Stimulated activated CD8-positive, alpha-beta memory T cell treated with anti-CD3 and anti-CD28 coated beads, Interleukin-7, amount 100 ng/mL, for 1 hour (primary cell): ENCODE results near the gene ZNG1B.
"Not testable (repeated sequence)": the region's sequence is repeated elsewhere in the genome, so short reads cannot be mapped to it uniquely, and the experiment has no call there.

Experiments
- DNase-seq, 2 donors: peaks; one replicate each; pipeline ENCODE4 v3.0.0-alpha.2; 2020; ENCODE audit warnings: low read depth in 2 of 2

ZNG1B gene

DNA sequence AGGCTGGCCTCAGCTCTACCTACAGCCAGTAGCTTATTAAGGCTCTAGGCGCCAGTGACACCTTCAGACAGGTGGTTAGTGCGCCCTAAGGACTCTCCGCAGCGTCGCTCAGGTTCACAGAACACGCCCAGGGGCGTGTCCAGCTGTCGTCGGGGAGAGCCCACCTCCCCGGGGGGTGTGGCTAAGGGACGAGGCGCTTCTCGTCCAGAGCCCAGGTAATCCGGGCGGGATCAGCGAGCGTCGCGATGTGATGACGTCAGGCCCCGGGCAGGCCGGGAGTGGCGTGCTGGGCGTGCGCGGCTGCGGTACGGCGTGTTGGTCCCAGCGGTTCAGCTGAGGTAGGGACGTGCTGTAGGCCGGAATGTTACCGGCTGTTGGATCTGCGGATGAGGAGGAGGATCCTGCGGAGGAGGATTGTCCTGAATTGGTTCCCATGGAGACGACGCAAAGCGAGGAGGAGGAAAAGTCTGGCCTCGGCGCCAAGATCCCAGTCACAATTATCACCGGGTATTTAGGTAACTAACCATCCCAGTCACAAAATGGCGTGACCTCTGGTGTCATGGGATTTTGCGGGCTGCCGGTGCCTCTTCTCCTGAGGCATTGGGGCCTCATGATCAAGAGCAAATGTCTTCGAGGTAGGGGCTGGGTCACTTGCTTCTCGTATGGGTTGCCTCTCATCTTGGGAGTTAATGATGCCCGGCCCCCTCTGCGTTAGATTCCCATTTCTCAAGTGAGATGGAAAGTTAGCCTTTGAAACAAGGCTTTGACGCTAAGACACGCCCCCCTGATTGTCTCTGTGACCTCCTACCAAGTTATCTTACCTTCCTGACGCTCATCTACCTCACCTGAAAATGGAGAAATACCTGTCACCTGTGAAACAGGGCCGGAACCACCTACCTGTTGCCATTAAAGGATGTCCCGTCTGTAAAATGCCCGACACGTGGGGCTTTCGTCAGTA lies at the start of gene ZNG1B:
ZNG1B (plus strand) TSS at position 184 of the 958 bp plus-strand sequence; CDS start at position 362, 178 bp downstream.
- DNase-seq: peak; percentile 41 to 45

DNA sequence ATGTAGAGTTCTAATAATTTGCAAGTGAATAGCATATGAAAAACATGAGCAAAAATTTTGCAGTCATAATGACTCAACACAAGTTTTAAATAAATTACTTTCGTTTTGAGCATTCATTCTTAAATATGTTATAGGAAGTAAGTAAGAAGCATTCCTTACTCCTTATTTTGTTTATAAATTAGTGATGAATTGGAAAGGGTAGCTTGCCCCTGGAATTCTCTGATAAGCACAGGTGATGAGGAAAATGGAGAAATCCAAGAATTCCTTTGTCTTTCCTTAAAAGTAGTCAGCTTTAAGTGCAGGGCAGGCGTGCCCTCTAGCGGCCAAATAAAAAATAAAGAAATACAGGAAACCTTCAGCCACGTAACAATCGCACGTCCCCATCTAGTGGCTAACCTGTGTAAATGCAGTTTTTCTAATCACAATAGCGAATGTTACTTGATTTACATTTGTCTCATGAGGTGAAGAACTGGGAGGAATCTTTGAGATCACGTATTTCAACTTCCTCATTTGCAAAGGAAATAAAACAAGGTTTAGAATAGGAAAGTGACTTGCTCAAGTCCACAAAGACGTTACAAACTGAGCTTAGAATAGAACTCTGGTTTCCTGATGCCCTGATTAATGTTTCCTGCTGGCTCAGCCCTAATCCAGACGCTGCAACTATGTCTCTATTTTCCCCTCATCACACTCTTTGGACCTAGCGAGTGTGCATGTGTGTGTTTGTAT lies 47.2 kb upstream of the ZNG1B start:
- DNase-seq: peak; percentile 7 to 27

DNA sequence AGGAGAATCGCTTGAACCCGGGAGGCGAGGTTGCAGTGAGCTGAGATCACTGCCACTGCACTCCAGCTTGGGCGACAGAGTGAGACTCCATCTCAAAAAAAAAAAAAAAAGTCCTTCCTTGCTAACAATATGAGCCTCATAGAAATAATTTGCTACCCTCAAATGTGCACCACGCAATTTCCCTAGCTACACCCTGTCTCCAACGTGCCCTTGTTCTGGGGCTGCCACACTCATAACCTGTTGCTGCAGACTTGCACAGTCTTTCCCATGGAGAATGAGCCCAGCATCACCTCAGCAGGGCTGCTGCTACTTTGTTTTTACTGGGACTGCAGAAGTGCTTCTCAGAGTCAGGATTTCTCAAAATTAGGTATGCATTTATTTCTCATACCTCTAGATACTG lies 46.4 kb upstream of the ZNG1B start:
- no peak for DNase-seq

DNA sequence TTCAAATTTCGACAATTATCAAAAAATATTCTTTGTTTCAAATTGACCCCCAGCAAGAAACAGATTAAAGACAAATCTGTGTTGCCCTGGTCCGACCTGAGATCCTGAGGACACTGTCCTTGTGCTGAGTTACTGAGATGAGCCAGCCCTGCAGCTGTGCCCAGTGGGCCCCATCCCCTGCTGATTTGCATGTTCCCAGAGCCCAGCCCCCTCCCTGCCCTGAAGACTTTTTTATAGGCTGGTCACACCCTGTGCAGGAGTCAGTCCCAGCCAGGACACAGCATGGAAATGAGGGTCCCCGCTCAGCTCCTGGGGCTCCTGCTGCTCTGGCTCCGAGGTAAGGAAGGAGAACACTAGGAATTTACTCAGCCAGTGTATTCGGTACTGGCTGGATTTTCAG lies 31.4 kb upstream of the ZNG1B start:
- DNase-seq: no peak

DNA sequence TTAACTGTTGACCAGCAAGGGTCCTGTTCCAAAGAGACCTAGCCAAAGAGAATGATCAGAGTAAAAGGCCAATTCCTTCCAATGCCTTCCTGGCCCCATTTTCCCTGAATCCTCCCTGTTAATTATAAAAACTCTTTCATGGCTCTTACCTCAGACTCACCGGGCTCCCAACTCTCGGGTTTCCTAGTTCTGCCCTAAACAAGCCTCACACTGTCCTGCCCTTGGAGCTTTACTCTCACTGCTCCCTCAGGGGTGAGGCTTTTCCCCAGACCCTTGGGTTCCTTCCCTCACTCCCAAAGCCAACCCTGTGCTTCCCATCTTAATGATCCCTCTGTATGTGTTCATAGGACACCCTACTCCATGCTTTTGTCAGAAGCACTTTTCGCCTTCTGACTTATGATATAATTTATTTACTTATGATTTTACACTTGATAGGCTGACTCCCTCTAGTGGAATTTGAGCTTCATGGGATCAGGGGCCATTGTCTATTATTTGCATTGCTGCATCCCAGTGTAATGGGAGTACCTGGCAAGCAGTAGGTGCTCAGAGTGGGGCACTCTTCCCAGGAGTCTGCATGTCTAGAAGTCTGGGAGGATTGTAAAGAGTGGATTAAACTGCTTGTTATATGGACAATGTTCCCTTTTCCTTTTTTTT lies 29.9 kb upstream of the ZNG1B start:
- no peak for DNase-seq

DNA sequence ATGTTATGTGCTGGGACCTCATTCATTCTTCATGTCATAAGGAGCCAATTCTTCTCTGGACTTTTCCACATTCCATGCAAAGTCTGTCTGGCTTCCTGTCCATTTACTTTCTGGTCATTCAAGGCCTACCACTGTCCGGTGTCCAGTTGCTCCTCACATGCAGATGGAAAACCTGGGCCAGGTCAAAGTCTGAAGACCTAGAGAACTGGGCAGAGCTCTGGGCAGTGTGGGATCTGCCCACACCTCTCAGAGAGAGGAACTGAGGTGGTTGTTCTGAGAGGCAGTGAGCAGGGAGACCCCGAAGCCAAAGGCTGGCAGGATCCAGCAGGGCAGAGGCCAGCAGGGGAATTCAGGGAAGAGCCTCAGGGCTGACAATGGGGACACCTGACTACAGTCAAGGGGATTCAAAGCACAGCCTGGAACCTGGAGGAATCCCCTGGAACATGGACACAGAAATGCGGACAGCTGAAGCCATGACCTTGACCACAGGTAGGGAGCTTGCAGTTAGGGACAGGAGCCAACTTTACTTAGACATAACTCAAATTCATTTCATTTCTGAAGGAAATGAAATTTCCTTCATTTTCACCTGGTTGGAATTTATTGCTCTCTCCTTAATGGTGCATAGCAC lies 25.7 kb upstream of the ZNG1B start:
- not testable (repeated sequence) for DNase-seq

DNA sequence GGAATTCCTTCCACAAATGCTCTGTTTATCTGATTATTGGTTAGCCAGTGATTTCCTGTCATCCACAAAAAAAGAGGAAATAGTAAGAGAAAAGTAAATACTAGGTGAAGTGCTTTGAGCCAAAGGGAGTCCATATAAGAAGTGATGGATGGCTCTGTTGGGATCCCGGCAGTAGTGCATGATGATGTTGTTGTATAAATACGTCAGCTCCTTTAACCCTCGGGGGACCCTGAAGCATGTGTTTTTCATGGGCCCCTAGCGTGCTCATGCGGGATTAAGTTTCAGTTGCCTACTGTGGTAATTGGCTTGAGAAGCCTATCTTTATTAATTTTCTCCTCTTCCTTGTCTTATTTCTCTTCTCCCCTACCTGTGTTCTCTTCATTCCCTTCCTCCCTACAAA lies 24.7 kb upstream of the ZNG1B start:
- not testable (repeated sequence) for DNase-seq

DNA sequence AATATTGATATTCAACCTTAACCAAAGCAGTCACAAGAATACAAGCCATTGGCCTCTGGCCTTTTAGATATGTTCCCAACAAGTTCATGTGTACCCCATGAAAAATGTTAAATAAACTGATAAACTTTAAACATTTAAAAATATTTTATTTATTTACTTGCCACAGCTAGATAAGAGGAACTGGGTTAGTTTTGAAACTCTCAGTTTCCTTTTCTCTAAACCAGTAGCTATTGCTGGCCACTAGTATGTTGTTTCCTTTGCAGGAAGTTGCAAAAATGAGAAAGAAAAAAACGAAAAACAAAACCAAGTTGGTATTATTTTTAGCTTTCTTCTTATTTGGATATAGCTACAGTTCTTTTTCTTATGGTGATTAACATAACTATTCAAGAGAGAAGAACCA lies 5.7 kb upstream of the ZNG1B start:
- DNase-seq: not testable (repeated sequence)

DNA sequence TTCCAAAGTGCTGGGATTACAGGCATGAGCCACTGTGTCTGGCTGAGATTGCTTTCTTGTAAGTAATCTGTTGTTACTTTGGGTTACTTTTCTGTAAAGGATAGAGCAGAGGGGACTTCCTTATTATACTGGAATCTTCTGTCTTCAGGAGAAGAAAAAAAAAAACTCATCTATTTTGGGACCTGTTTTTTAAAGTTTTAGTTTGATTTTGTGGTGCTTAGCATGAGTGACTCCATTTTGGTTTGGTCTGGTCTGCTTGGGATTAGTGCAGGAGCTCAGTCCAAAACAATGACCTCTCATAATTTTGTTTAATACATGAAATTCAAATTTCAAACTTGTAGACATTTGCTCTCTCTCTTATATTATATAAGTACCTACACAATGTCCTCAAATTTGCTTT lies 4.0 kb upstream of the ZNG1B start:
- DNase-seq: not testable (repeated sequence)

DNA sequence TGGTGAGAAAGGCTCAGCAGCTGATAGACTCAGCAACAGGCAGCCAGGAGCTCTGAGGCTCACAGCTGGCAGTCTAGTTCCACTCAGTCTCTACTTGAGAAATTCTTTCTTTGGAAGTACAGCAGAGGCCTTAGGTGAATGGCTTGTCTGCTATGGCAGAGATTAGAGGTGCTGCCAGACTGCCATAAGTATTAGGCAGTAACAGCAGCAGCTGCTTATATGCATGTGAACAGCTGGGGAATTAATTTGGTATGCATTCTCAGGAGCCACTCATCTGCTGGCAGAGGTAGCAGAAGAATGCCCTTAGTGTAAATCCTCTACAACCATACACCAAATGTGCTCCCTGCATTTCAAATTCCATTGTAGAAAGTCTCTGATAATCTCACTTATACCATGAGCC lies 28.3 kb downstream of the ZNG1B start:
- not testable (repeated sequence) for DNase-seq

DNA sequence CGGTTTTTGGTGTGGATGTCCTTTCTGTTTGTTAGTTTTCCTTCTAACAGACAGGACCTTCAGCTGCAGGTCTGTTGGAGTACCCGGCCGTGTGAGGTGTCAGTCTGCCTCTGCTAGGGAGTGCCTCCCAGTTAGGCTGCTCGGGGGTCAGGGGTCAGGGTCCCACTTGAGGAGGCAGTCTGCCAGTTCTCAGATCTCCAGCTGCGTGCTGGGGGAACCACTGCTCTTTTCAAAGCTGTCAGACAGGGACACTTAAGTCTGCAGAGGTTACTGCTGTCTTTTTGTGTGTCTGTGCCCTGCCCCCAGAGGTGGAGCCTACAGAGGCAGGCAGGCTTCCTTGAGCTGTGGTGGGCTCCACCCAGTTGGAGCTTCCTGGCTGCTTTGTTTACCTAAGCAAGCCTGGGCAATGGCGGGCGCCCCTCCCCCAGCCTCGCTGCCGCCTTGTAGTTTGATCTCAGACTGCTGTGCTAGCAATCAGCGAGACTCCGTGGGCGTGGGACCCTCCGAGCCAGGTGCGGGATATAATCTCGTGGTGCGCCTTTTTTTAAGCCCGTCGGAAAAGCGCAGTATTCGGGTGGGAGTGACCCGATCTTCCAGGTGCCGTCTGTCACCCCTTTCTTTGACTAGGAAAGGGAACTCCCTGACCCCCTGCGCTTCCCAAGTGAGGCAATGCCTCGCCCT lies 39.3 kb downstream of the ZNG1B start:
- DNase-seq: not testable (repeated sequence)

DNA sequence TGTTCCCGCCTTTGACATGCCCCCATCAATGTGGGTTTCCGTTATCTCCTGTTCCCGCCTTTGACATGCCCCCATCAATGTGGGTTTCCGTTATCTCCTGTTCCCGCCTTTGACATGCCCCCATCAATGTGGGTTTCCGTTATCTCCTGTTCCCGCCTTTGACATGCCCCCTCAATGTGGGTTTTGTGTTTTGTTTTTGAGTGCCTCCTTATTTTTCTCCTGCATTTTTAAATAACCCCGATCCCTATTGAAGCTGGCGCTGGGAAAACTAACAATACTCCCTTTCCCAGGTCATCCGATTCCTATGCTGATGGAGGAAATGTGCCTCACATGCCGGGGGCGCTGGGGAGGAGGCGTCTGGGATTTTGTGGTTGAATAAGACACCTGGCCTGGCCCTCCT lies 59.0 kb downstream of the ZNG1B start:
- DNase-seq: not testable (repeated sequence)

DNA sequence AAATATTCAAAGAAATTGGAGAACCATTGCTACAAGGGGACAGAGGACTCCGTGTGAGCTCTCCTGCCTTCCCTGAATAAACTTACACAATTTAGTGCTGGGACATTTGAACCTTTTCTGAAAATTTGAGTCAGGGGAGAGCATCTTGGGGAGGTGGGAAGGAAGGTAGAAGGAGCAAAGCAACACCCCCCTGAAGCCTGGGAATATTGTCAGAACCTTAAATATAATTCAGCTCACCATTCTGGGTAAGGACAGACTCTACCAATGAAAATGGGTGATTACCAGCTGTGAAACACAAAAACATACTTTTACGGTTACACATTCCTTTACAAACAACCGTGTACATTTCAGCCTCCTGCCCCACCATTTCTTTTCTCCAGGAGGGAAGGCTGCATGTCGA lies 60.9 kb downstream of the ZNG1B start, which contains the start of gene FOXD4L1:
FOXD4L1 (plus strand) TSS at position 301 of the 400 bp plus-strand sequence. CDS start 592 bp downstream, outside the sequence.
- DNase-seq: not testable (repeated sequence)

DNA sequence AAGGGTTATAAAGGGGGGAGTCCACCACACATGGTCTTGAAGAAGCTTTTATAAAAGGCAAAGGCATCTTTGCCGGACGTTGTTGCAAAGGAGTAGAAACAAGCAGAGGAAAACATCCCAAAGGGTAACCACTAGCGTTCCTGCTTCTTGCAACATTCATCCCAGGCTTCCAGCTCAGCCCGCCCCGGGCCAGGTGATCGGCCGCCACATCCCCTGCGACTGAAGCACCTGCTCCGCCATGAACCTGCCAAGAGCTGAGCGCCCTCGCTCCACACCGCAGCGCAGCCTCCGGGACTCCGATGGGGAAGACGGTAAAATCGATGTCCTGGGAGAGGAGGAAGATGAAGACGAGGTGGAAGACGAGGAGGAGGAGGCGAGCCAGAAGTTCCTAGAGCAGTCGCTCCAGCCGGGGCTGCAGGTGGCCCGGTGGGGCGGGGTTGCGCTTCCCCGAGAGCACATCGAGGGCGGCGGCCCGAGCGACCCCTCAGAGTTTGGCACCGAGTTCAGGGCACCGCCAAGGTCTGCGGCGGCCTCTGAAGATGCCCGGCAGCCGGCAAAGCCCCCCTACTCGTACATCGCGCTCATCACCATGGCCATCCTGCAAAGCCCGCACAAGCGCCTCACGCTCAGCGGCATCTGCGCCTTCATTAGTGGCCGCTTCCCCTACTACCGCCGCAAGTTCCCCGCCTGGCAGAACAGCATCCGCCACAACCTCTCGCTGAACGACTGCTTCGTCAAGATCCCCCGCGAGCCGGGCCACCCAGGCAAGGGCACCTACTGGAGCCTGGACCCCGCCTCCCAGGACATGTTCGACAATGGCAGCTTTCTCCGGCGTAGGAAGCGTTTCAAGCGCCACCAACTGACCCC lies 61.8 kb downstream of the ZNG1B start:
- not testable (repeated sequence) for DNase-seq

DNA sequence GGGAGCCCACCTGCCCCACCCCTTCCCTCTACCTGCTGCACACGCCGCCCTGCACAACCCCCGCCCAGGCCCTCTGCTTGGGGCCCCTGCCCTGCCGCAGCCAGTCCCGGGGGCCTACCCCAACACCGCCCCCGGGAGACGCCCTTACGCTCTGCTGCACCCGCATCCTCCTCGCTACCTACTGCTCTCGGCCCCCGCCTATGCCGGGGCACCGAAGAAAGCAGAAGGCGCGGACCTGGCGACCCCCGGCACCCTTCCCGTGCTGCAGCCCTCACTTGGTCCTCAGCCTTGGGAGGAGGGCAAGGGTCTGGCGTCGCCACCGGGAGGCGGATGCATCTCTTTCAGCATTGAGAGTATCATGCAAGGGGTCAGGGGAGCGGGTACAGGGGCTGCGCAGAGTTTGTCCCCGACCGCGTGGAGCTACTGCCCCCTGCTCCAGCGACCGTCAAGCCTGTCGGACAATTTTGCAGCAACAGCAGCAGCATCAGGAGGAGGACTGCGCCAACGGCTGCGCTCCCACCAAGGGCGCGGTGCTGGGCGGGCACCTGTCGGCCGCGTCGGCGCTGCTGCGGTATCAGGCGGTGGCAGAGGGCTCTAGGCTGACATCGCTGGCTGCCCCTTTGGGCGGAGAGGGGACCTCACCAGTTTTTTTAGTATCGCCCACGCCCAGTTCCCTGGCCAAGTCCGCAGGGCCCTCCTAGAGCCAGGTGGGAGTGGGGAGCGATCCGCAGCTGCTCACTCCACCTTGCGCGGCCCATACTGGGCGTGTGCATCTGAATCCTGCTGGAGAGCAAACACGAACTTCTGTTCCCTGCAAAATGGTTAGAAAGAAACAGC lies 62.6 kb downstream of the ZNG1B start:
- DNase-seq: not testable (repeated sequence)

DNA sequence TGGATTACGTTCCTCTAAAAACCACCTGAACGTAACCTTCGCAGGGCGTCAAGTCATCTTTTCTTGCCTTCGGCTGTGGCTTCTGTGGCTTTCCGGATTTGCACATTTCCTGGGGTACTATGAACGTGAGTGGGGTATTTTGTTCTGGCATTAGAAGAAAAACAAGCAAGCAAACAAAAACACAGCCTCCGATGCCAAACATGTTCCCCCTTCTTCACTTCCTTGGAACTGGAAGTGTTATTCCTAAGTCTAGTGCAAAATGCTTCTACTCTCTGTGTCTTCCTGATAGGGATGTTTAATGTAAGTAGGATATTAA lies 63.2 kb downstream of the ZNG1B start:
- not testable (repeated sequence) for DNase-seq

DNA sequence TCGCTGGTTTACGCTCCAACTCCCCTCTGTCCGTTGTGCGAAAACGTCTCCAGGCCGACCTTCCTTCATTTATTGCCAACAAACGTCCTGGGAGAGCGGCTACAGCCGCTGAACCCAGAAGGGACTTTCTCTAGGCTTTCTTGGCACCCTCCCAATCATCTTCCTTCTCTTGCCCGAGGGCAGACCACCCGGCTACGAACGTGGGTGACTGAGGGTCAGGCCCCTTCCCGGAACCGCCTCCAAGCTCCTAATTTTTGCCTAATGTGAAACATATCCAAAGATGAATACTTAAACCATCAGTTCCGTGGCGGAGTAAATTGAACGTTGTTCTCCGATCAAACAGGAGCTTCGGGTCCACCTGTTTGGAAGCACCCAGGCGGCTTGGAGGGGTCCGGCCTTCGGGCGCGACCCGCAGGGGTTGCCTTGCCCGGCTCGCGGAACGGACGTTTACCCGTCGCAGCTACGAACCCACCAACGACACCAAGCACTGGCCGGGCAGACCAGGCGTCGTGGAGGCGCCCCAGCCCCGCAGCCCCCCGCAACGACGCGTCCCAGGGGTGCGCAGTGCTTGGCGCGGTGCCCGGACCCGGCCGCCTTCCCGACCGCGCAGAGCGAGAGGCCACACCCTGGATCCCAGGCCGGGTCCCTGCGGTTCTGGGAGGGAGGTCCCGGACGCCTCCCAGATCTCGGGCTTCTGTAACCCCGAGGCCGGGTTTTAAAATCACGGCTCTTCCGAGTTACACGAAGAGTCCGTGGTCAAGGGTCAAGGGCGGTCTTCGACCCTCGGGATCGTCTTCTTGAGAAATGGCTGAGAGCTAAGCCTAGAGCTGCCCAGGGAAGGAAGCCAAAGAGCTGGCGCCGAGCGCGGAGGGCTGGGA lies 65.0 kb downstream of the ZNG1B start:
- not testable (repeated sequence) for DNase-seq
